ENCODE results near the gene TPGS2. TPM values are rescaled to one million over a fixed set of nuclear protein-coding genes. Genes with fewer than 3 reads are reported as not detected.
A peak's percentile ranks its signal among the peaks of the same experiment; 100 is the strongest.
"Not testable (repeated sequence)": the region's sequence is repeated elsewhere in the genome, so short reads cannot be mapped to it uniquely, and the experiment has no call there.

TPGS2 gene
- total RNA-seq, 1 donor from 2014 or later = 57.6 TPM

- ATAC-seq (no peak), DNase-seq (no peak)
- H3K27ac ChIP-seq = no peak overlapping the region
- no peaks in the 10 kb centered on the region for H3K27me3 ChIP-seq
- H3K36me3 ChIP-seq = peaks cover 7% of the 10 kb centered on the region
- TF ChIP-seq CTCF (IDR thresholded peaks at IDR 0.05) = no peak
- intact Hi-C loops (cut with DNase I) = no loop called here
- no peak overlapping the region for H3K4me3 ChIP-seq
- H3K4me1 ChIP-seq = no peaks in the 10 kb centered on the region
- H3K9me3 ChIP-seq = no peaks in the 10 kb centered on the region
Measured at GRCh38 chr18:36821681-36822080, 7.1 kb downstream of the TPGS2 start.

- no peak overlapping the region for H3K27ac ChIP-seq
- no peaks in the 10 kb centered on the region for H3K27me3 ChIP-seq
- no peak for ATAC-seq
- DNase-seq = no peak
- intact Hi-C loops (cut with DNase I) = no loop called here
- no peaks in the 10 kb centered on the region for H3K9me3 ChIP-seq
- peaks cover 2% of the 10 kb centered on the region for H3K4me1 ChIP-seq
- no peak for TF ChIP-seq CTCF (IDR thresholded peaks at IDR 0.05)
- H3K4me3 ChIP-seq = no peak overlapping the region
- H3K36me3 ChIP-seq = peaks cover 8% of the 10 kb centered on the region
Measured at GRCh38 chr18:36819621-36820020, 9.2 kb downstream of the TPGS2 start.

GRCh38 chr18:36818652-36819051 is 10.2 kb downstream of the TPGS2 start:
- peak; percentile 29 for ATAC-seq
- DNase-seq = no peak
- H3K36me3 ChIP-seq = peaks cover 9% of the 10 kb centered on the region
- peaks cover 2% of the 10 kb centered on the region for H3K4me1 ChIP-seq
- no peaks in the 10 kb centered on the region for H3K27me3 ChIP-seq
- H3K4me3 ChIP-seq = no peak overlapping the region
- TF ChIP-seq CTCF (IDR thresholded peaks at IDR 0.05) = no peak
- intact Hi-C loops (cut with DNase I) = no loop called here
- no peak overlapping the region for H3K27ac ChIP-seq
- H3K9me3 ChIP-seq = no peaks in the 10 kb centered on the region

- Histone ChIP-seq H3K9me3 (no peaks in the 10 kb centered on the region), H3K27ac (no peak overlapping the region), H3K36me3 (peaks cover 6% of the 10 kb centered on the region), H3K4me3 (no peak overlapping the region), H3K27me3 (no peaks in the 10 kb centered on the region), H3K4me1 (peaks cover 2% of the 10 kb centered on the region)
- no peak for TF ChIP-seq CTCF (IDR thresholded peaks at IDR 0.05)
- DNase-seq = no peak
- intact Hi-C loops (cut with DNase I) = no loop called here
- ATAC-seq = no peak
Measured at GRCh38 chr18:36817039-36817438, 11.8 kb downstream of the TPGS2 start.

- H3K4me1 ChIP-seq; H3K36me3 ChIP-seq; H3K27me3 ChIP-seq; DNase-seq; H3K4me3 ChIP-seq; H3K9me3 ChIP-seq; ATAC-seq; H3K27ac ChIP-seq; intact Hi-C loops (cut with DNase I): not testable (repeated sequence)
Measured at GRCh38 chr18:36816096-36816495, 12.7 kb downstream of the TPGS2 start.

- Histone ChIP-seq H3K4me3 (no peak overlapping the region), H3K27ac (no peak overlapping the region), H3K4me1 (peaks cover 2% of the 10 kb centered on the region), H3K36me3 (peaks cover 13% of the 10 kb centered on the region), H3K27me3 (no peaks in the 10 kb centered on the region), H3K9me3 (no peaks in the 10 kb centered on the region)
- DNase-seq (no peak), ATAC-seq (peak; percentile 52)
- intact Hi-C loops (cut with DNase I) = no loop called here
- no peak for TF ChIP-seq CTCF (IDR thresholded peaks at IDR 0.05)
Measured at GRCh38 chr18:36814994-36815393, 13.8 kb downstream of the TPGS2 start.

All from upper lobe of right lung (tissue), 1 donor.